Measurements from ENCODE around the gene PDLIM3. TPM values are rescaled to one million over a fixed set of nuclear protein-coding genes. Genes with fewer than 3 reads are reported as not detected.
A peak's percentile ranks its signal among the peaks of the same experiment; 100 is the strongest.
"Not testable (repeated sequence)": the region's sequence is repeated elsewhere in the genome, so short reads cannot be mapped to it uniquely, and the experiment has no call there.

PDLIM3 gene
- total RNA-seq, 4 donors from 2014 or later = 131 to 771 (median 450) TPM

DNA sequence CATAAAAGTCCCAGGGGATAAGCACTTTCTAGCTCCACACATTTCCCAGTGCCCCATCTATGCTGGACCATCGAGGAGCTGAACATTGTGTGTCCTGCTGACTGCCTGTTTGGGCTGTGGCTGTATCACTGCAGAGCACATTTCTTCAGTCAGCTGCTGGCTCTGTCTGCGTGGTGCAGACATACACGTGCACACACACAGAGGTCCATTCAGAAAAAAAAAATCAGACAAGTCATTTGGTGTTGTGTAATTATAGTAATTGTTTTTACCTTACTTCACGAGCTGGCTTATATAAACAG is 1.1 kb upstream of the PDLIM3 start:
- H3K9me3 ChIP-seq = no peaks in the 10 kb centered on the region
- intact Hi-C loops (cut with DNase I; ENCODE audit: low total_unique reads) = no loop called here
- peak overlapping the region; percentile 94 to 98 for H3K27ac ChIP-seq
- TF ChIP-seq CTCF (IDR thresholded peaks at IDR 0.05) = no peak
- peak in 1 of 2 donors; percentile 20 for TF ChIP-seq POLR2A (IDR thresholded peaks at IDR 0.05)
- no peaks in the 10 kb centered on the region for H3K36me3 ChIP-seq
- no peaks in the 10 kb centered on the region for H3K27me3 ChIP-seq
- H3K4me3 ChIP-seq = peak overlapping the region; percentile 43 to 81
- H3K4me1 ChIP-seq = peaks cover 0 to 6% of the 10 kb centered on the region in 2 donors
- DNase-seq = peak; percentile 57 to 71

DNA sequence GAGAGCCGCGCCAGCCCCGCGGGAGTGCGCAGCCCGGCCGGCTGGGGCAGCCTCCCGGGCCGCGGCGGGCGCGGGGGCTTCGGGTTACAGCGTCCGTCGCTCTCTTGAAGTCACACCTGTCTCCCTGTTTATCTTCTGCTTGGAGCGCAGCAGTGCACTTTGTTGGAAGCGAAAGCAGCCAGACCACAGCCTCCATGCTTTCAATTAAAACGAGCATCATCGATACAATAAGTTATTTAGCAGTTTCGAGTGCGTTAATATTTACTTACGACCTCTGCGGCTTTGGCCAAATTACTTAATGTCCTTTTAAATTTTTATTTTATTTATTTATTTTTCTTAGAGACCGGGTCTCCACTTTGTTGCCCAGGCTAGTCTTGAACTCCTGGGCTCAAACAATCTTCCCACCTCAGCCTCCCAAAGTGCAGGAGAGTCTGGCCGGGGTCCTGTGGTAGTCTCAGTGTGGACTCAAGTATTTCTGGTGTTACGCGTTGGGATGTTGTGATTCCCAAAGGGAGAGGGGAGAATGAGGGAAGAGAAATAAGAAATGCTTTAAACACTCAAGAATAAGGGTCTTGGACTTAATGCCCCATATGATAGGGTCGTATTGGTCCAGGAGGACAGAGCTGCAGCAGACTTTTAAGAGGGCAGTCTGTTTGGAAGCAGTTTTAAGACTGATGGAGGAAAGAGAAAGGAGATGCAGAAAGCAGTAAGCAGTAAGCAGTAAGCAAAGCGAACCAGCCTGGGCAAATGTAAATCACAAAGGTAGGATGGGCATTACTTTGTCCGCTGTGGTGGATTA is 504 bp upstream of the PDLIM3 start:
- H3K4me3 ChIP-seq = peak overlapping the region; percentile 43 to 81
- no peaks in the 10 kb centered on the region for H3K36me3 ChIP-seq
- no peak for DNase-seq
- H3K4me1 ChIP-seq = peaks cover 0 to under 1% of the 10 kb centered on the region in 2 donors
- peak overlapping the region; percentile 94 to 98 for H3K27ac ChIP-seq
- H3K27me3 ChIP-seq = no peaks in the 10 kb centered on the region
- intact Hi-C loops (cut with DNase I; ENCODE audit: low total_unique reads) = no loop called here
- H3K9me3 ChIP-seq = no peaks in the 10 kb centered on the region
- TF ChIP-seq CTCF (IDR thresholded peaks at IDR 0.05) (peak in 1 of 4 experiments; percentile 3), POLR2A (IDR thresholded peaks at IDR 0.05) (peak; percentile 7 to 45)

DNA sequence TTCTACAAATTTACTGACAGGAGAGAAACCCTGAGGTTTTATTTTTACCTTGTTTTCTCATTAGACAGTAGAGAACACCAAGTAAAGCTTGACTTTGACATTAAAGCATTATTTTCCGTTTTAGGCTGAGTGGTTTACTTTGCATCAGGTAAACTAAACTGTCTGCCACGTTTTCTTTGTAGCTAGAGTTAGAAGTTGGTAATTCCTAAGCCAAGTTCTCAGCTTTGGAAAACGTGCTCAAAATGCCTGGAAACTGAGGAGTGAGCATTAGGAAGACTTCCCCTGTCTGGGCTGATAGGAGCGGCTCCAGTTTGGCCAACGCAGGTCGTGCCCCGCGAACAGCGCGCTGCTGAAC is 819 bp downstream of the PDLIM3 start:
- H3K27ac ChIP-seq = peak overlapping the region; percentile 94 to 98
- TF ChIP-seq POLR2A (IDR thresholded peaks at IDR 0.05) = no peak
- TF ChIP-seq CTCF (IDR thresholded peaks at IDR 0.05) = no peak
- intact Hi-C loops (cut with DNase I; ENCODE audit: low total_unique reads) = no loop called here

GRCh38 chr4:185532795-185533324 is 2.4 kb downstream of the PDLIM3 start:
- intact Hi-C loops (cut with DNase I; ENCODE audit: low total_unique reads) = no loop called here
- DNase-seq = no peak
- H3K4me3 ChIP-seq = peak overlapping the region; percentile 2 to 15
- peak overlapping the region; percentile 94 to 98 for H3K27ac ChIP-seq
- TF ChIP-seq POLR2A (IDR thresholded peaks at IDR 0.05) (no peak), CTCF (IDR thresholded peaks at IDR 0.05) (no peak)
- no peaks in the 10 kb centered on the region for H3K27me3 ChIP-seq
- no peaks in the 10 kb centered on the region for H3K9me3 ChIP-seq
- no peaks in the 10 kb centered on the region for H3K4me1 ChIP-seq
- H3K36me3 ChIP-seq = no peaks in the 10 kb centered on the region

More for the DNA sequence above, 819 bp downstream of the PDLIM3 start:
- no peaks in the 10 kb centered on the region for H3K27me3 ChIP-seq
- H3K9me3 ChIP-seq = no peaks in the 10 kb centered on the region
- H3K4me3 ChIP-seq = peak overlapping the region; percentile 43 to 81
- DNase-seq = no peak
- no peaks in the 10 kb centered on the region for H3K36me3 ChIP-seq
- H3K4me1 ChIP-seq = no peaks in the 10 kb centered on the region

DNA sequence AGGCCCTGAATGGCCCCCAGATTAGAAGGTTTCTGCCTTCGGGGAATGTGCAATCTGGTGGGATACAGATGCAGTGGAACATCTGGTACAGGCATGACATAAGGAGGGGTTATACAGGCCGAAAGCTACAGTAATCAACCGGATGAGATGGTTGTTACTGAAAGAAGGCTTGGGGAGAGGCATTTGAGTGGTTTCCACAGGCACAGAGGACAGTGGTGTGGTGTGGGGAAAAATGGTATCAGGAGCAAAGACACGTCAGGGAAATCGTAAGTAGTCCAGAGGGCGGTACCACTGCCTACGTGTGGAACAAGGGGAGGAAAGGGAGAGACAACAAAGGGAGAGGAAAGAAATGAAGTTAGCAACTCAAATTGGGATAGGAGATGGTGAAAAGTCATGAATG is 3.0 kb downstream of the PDLIM3 start:
- intact Hi-C loops (cut with DNase I; ENCODE audit: low total_unique reads) = no loop called here
- Histone ChIP-seq H3K27me3 (no peaks in the 10 kb centered on the region), H3K4me3 (peak overlapping the region; percentile 2 to 15), H3K27ac (peak overlapping the region; percentile 94 to 98), H3K9me3 (no peaks in the 10 kb centered on the region), H3K4me1 (no peaks in the 10 kb centered on the region), H3K36me3 (no peaks in the 10 kb centered on the region)
- no peak for TF ChIP-seq CTCF (IDR thresholded peaks at IDR 0.05)
- TF ChIP-seq POLR2A (IDR thresholded peaks at IDR 0.05) = no peak
- no peak for DNase-seq

GRCh38 chr4:185531654-185532053 is 3.7 kb downstream of the PDLIM3 start:
- H3K27me3 ChIP-seq; H3K4me1 ChIP-seq; H3K36me3 ChIP-seq; H3K9me3 ChIP-seq; DNase-seq; intact Hi-C loops (cut with DNase I; ENCODE audit: low total_unique reads): not testable (repeated sequence)
- Histone ChIP-seq H3K4me3 (peak overlapping the region in 1 of 2 donors; percentile 15), H3K27ac (peak overlapping the region; percentile 94 to 98)

Data from uterus (tissue), 4 donors.